ENCODE measurements around the gene OGFOD1. TPM values are rescaled to one million over a fixed set of nuclear protein-coding genes. Genes with fewer than 3 reads are reported as not detected.
A peak's percentile ranks its signal among the peaks of the same experiment; 100 is the strongest.

Gene OGFOD1
- total and polyA plus RNA-seq, 9 of the 15 experiments (the other 6 are each of a cell fraction or from before 2014, with no cell fraction given), result 60.4 to 134 (median 85.8) TPM

- TF ChIP-seq ZNF699 (CRISPR knock-in tag; IDR thresholded peaks at IDR 0.05; ENCODE audit: insufficient replicate concordance), result no peak
- TF ChIP-seq PREB (CRISPR knock-in tag; IDR thresholded peaks at IDR 0.05), result no peak
- TF ChIP-seq ZZZ3 (IDR thresholded peaks at IDR 0.05), result no peak
- TF ChIP-seq SAFB2 (IDR thresholded peaks at IDR 0.05; ENCODE audit: borderline replicate concordance, low read depth, low read length, severe bottlenecking), result no peak
- no peak for TF ChIP-seq ZNF280B (CRISPR knock-in tag; IDR thresholded peaks at IDR 0.05)
- no peak for TF ChIP-seq RBM25 (IDR thresholded peaks at IDR 0.05; ENCODE audit: low read depth, low read length, severe bottlenecking)
- no peak for TF ChIP-seq MAFK (IDR thresholded peaks at IDR 0.05; ENCODE audit: low read length)
- TF ChIP-seq CTBP1 (IDR thresholded peaks at IDR 0.05; ENCODE audit: borderline replicate concordance), result peak; percentile 89
Observed at GRCh38 chr16:56519459-56520250, 68.3 kb downstream of the OGFOD1 start, which contains the start of gene BBS2 (continued).
